GM19238 (cell line): ENCODE results near the gene BUD31.
"Not testable (repeated sequence)": the region's sequence is repeated elsewhere in the genome, so short reads cannot be mapped to it uniquely, and the experiment has no call there.

Experiments
- DNase-seq: peaks from one replicate; pipeline ENCODE4 v3.0.0; 2011; ENCODE audit warnings: low spot score; ENCODE audit not compliant: insufficient read length

Gene BUD31

GRCh38 chr7:99429756-99430155 is 21.0 kb downstream of the BUD31 start:
- DNase-seq, result no peak

DNA sequence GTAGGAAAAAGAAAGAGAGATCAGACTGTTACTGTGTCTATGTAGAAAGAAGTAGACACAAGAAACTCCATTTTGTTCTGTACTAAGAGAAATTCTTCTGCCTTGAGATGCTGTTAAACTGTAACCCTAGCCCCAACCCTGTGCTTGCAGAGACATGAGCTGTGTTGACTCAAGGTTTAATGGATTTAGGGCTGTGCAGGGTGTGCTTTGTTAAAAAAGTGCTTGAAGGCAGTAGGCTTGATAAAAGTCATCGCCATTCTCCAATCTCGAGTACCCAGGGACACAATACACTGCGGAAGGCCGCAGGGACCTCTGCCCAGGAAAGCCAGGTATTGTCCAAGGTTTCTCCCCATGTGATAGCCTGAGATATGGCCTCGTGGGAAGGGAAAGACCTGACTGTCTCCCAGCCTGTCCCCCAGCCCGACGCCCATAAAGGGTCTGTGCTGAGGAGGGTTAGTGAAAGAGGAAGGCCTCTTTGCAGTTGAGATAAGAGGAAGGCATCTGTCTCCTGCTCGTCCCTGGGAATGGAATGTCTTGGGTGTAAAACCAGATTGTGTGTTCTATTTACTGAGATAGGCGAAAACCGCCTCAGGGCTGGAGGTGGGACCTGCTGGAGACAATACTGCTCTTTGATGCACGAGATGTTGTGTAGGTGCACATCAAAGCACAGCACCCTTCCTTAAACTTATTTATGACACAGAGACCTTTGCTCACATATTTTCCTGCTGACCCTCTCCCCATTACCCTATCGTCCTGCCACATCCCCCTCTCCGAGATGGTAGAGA is 23.2 kb downstream of the BUD31 start:
- DNase-seq, result not testable (repeated sequence)

- DNase-seq, result no peak
These were observed 24.4 kb downstream of the BUD31 start for GRCh38 chr7:99433158-99433557.

- no peak for DNase-seq
These were observed 29.3 kb downstream of the BUD31 start for GRCh38 chr7:99437946-99438572.

DNA sequence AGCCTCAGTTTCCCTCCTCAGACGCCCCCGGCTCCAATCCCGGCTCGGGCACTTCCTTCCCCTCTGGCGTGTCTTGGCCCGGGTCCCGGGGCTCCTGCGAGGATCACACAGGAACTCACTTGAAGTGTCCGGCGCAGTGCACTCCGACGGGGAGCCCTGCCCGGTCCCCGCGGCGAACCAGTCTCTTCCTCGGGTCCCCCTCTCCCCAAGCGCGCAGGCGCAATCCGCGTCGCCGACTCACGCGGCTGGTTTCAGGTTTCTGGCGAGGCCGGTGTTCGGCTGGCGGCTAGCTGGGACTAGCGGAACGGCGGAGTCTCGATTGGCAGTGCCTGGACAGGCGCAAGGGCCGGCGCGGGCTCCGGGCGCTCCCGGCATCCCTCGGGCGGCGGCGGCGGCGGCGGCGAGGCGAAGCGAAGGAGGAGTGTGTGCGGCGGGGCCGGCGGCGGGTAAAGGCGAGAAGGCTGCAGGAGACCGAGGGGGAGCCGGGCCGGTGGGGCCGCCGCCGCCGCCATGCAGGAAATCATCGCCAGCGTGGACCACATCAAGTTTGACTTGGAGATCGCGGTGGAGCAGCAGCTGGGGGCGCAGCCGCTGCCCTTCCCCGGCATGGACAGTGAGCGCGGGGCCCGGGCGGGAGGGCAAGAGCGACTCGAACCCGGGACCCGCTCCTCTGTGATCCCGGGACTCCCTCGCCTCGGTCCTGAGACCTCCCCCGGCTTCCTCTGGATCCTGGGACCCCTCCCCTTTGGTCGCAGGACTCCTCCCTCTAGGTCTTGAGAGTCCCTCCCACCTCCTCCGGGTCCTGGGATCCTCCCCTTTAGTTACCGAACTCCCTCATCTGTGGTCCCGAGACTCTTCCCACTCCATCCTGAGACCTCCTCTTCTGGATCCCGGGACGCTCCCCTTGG is 30.1 kb downstream of the BUD31 start, which contains the start of the genes CPSF4 and PTCD1:
Gene CPSF4, plus strand, starts transcription at position 371 of the 908 bp plus-strand sequence. Its CDS starts 140 bp downstream, at position 511.
Gene PTCD1, minus strand, starts transcription at position 226 of the 908 bp plus-strand sequence. CDS start 3,556 bp downstream, outside the sequence.
- DNase-seq, result peak; percentile 98

DNA sequence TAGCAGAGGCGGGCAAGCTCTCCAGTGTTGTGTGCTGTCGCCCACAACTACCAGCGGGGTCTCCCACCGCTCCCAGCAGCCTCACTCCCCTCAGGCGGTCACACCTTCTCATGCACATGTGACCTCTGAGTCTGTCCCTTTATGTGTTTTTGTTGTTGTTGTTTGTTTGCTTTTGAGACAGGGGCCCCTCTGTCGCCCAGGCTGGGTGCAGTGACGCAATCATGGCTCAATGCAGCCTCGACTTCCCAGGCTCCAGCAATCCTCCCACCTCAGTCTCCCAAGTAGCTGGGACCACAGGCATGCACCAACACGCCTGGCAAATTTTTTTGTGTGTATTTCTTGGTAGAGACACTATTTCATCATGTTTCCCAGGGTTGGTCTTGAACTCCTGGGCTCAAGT is 31.4 kb downstream of the BUD31 start:
- no peak for DNase-seq

GRCh38 chr7:99446096-99446495 is 37.3 kb downstream of the BUD31 start:
- no peak for DNase-seq

GRCh38 chr7:99447943-99448342 is 39.2 kb downstream of the BUD31 start:
- no peak for DNase-seq

DNA sequence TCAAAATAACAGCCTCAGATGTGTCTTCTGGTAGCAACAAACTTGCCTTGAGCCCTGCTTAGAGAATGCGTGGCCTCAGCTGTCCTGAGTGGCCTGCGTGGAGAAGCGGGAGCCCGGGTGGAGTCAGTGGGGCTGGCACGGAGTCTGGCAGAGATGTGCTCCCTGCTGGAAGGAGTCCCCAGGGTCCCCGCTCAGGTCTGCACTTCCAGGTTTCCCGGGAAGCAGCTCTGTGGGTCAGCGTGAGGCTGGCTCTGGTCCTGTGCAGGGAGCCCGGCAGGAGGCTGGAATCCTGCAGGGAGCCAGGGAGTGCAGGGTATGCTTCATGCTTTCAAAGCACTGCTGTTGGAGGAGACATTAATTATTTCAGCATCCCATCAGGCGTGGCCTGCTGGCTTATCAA is 40.1 kb downstream of the BUD31 start:
- DNase-seq, result no peak

- DNase-seq, result no peak
These were observed 40.6 kb downstream of the BUD31 start for GRCh38 chr7:99449326-99449725.

- DNase-seq, result no peak
These were observed 43.2 kb downstream of the BUD31 start for GRCh38 chr7:99451936-99452335.

DNA sequence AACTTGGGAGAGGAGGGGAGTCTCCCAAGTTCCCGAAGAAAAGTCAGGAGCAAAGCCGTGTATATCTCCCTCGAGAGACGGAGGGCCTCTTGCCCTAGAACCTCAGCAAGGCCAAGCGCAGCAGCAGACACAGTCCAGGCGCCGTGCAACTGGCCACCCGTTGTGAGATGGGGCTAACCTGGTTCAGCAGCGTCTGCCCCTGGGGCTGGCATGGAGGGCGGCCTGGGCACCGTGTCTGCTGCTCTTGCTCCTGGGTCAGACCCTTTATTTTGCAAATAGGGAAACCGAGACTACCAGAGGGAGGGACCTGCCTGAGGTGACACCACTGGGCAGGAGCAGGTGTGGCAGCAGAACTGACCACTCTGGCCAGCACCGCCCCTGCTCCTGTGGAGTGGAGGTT is 43.8 kb downstream of the BUD31 start:
- DNase-seq, result no peak

DNA sequence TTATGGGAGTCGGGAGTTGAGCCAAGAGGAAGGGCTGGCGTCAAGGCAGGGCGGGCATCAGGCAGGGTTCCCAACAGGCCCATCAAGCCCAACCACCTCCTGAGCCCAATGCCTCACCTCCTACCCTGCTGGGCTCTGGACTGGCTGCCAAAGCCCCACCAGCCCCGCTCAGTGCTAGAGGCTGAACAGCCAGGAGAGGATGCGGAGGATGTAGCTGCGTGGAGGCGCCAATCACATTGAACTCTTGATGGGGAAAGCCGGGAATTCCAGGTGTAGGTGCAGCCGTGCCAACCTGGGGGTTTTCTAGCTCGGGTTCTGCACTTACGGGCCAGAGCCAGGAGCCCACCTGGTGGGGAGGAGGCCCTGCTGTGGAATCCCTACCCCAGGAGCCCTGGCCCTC is 44.3 kb downstream of the BUD31 start:
- no peak for DNase-seq

GRCh38 chr7:99455874-99456273 is 47.1 kb downstream of the BUD31 start:
- DNase-seq, result no peak

DNA sequence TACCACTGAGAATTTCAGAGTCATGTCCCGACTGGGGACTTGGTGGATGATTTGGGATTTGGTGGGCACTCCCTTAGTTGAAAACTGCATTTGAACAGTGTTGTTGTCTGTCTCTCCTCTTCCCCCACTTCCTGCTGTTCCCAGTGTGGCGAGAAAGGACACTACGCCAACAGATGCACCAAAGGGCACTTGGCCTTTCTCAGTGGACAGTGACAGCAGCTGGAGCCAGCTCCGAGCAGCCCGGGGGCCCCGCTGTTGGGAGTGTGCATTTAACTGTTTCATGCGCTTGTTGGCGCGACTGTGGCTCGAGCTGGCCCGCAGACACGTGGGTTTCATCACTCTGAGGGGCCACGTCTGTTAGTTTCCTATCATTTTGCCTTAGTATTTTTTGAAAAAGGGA is 47.5 kb downstream of the BUD31 start:
- no peak for DNase-seq

DNA sequence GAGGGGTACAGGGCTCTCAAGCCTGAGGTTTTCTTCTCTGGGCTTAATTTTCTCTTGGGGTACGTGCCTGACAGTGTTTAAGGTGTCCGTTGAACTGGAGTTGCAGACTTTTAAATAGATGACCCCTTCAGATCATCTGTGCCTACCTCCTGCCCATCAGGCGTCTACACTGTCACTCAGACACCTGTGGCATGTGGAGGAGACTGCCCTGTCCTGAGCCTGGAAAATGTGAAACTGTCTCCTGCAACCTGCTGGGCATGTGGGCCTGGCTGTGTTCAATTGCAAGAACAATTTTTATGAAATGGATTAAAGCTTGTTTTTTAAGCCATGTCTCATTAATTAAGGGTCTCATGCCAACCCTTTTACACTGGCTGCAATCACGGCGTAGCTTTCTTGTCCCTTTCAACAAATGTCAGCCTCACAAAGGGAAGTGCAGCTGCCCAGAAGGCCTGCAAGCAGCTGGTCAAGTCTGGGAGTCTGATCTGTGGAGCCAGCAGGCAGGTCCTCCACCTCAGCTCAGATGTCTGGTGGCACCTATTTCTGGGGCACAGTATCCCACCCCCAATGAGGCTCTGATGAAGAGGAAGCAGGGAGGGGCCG is 48.4 kb downstream of the BUD31 start:
- no peak for DNase-seq

DNA sequence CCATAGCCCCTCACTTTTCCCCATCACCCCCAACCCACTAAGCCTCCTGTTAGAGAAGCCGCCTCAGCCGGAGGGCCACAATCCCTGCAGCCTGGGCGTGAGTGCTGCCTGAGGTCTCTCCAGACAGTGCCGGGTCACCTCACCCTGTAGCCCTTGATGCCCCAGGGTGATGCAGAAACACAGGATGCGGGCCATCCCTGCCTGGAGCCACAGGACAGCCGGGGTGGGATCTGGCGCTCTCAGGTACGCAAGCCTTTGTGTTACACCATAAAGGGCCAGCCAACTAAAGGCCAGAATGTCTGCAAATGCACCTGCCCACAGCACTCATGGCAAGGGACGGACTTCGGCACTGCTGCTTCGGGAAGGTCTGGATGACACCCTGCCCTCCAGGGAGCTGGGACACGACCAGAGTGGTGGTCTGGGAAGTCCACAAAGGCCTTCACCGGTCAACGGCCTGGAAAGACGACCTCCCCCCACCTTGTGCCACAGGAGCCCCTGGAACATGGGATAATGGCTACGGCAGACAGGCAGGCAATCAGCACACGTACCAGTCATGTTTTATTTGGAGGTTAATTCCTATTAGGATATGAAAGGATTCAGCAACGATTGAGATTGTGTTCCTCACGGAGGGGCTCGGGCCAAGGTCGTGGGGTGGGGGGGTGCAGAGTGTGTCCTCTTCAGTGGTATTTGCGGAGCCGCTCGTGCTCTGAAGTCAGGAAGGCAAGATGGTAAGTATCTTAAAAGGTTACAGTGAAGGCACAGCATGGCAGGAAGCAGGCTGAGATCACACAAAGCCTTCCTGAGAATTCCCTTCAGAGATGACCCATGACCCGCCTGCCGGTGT is 49.1 kb downstream of the BUD31 start:
- DNase-seq, result no peak

- no peak for DNase-seq
These were observed 50.3 kb downstream of the BUD31 start for GRCh38 chr7:99459087-99459486.

DNA sequence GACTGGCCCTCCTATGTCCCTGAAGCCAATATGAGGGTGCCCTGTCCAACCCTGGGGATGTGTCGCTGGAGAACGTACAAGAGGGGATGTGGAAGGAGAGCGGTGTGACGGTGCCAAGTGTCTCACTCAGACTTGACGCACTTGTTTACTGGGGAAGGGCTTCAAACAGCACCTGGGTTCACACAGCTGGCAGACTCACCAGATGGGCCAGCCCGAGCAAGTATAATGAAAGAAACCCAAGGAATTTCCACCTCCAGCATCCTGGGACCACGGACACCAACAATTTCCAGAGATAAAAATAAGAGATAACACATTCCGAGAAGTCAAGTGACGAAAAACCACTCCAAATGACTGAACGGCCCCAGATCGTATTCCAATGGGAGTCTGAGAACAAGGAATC is 51.9 kb downstream of the BUD31 start:
- no peak for DNase-seq

DNA sequence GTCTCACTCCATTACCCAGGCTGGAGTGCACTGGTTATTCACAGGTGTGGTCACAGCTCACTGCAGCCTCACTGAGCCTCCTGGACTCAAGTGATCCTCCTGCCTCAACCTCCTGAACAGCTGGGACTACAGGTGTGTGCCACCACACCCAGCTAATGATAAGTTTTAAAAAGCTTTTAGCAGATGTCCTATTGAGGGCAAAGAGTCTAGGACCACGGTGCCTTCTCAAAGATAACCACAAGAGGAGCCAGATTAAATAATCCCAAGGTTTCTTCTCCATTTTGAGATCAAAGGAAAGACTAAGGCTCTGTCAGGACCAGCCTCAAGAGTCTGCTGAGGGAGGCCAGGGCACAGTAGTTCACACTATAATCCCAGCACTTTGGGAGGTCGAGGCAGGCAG is 52.5 kb downstream of the BUD31 start:
- no peak for DNase-seq

- DNase-seq, result no peak
These were observed 56.6 kb downstream of the BUD31 start for GRCh38 chr7:99465421-99465768.
